ENCODE data around the gene ZNF512B. TPM values are rescaled to one million over a fixed set of nuclear protein-coding genes. Genes with fewer than 3 reads are reported as not detected.

The ZNF512B gene
- total and polyA plus RNA-seq, 2 donors (not counting 1 experiment from before 2014, with no cell fraction given): 8.8 to 10.5 TPM

- H3K27me3 ChIP-seq (replicated peaks in 1 of 4; ENCODE audit: control extremely low read depth in 1 of 4, control insufficient read depth in 3 of 4, insufficient read depth in 4 of 4, low read length in 3 of 4): no peaks in the 10 kb centered on the region
- H3K4me3 ChIP-seq (ENCODE audit: control extremely low read depth in 1 of 5, extremely low read depth in 1 of 5, insufficient read depth in 1 of 5, low read depth in 2 of 5, low read length in 4 of 5): no peak overlapping the region
- DNase-seq (peak; percentile 21), ATAC-seq (ENCODE audit: low read depth) (no peak)
- POLR2A ChIA-PET: interaction anchor here (0.6 kb wide), 1 partner anchor 27 kb away, joined by 4 read pairs; no protein-coding TSS in a partner anchor
- 94% methylated on average over 17 of the region's 33 CpGs for WGBS (ENCODE audit: insufficient coverage)
- Mint-ChIP-seq H3K4me3 (no peak overlapping the region), H3K27ac (no peak overlapping the region), H3K9me3 (ENCODE audit: insufficient read depth) (no peaks in the 10 kb centered on the region), H3K4me1 (peaks cover 13% of the 10 kb centered on the region), H3K27me3 (no peaks in the 10 kb centered on the region)
- H2AFZ ChIP-seq (ENCODE audit: insufficient read depth, low read depth, low read length, poor library complexity, severe bottlenecking): no peak overlapping the region
- peaks cover 3 to 63% of the 10 kb centered on the region in 2 experiments for H3K36me3 ChIP-seq (replicated peaks in 1 of 2; ENCODE audit: control extremely low read depth in 1 of 2, control insufficient read depth in 1 of 2, extremely low read depth in 1 of 2, insufficient read depth in 2 of 2, low read length in 1 of 2)
- H3K27ac ChIP-seq (ENCODE audit: low read length in 2 of 2): no peak overlapping the region
- intact Hi-C loops (cut with micrococcal nuclease): no loop called here
- peaks cover 84% of the 10 kb centered on the region for H4K20me1 ChIP-seq (ENCODE audit: control insufficient read depth, insufficient read depth, low read length, poor library complexity, severe bottlenecking)
- H3K9me3 ChIP-seq (ENCODE audit: control extremely low read depth in 1 of 3, control insufficient read depth in 2 of 3, insufficient read depth in 1 of 3, low read length in 2 of 3): peaks cover 0 to 29% (median 0%) of the 10 kb centered on the region in 3 donors
- peaks cover 9 to 15% of the 10 kb centered on the region in 2 donors for H3K4me1 ChIP-seq (ENCODE audit: control insufficient read depth in 2 of 2, insufficient read depth in 2 of 2, low read length in 2 of 2)
- no peak for TF ChIP-seq EZH2 (IDR thresholded peaks at IDR 0.05; ENCODE audit: borderline replicate concordance, insufficient read depth, low read depth, low read length, poor library complexity, severe bottlenecking)
- TF ChIP-seq CTCF (IDR thresholded peaks at IDR 0.05): no peak
- H3K4me2 ChIP-seq (replicated peaks; ENCODE audit: low read depth, low read length, poor library complexity, severe bottlenecking): no peak overlapping the region
- CTCF ChIA-PET: no interaction called here
- H3K79me2 ChIP-seq (ENCODE audit: control insufficient read depth, insufficient read depth, low read length): peaks cover 44% of the 10 kb centered on the region
- H3K9ac ChIP-seq (ENCODE audit: low read length): no peak overlapping the region
Measured at GRCh38 chr20:63939061-63939935, 30.4 kb downstream of the ZNF512B start.

- no peaks in the 10 kb centered on the region for H3K27me3 ChIP-seq (replicated peaks in 1 of 4; ENCODE audit: control extremely low read depth in 1 of 4, control insufficient read depth in 3 of 4, insufficient read depth in 4 of 4, low read length in 3 of 4)
- no peaks in the 10 kb centered on the region for H3K9me3 Mint-ChIP-seq (ENCODE audit: insufficient read depth)
- TF ChIP-seq EZH2 (IDR thresholded peaks at IDR 0.05; ENCODE audit: borderline replicate concordance, insufficient read depth, low read depth, low read length, poor library complexity, severe bottlenecking) (no peak), CTCF (IDR thresholded peaks at IDR 0.05) (no peak)
- no peak overlapping the region for H3K4me2 ChIP-seq (replicated peaks; ENCODE audit: low read depth, low read length, poor library complexity, severe bottlenecking)
- H4K20me1 ChIP-seq (ENCODE audit: control insufficient read depth, insufficient read depth, low read length, poor library complexity, severe bottlenecking): peaks cover 84% of the 10 kb centered on the region
- no peak overlapping the region for H3K27ac ChIP-seq (ENCODE audit: low read length in 2 of 2)
- intact Hi-C loops (cut with micrococcal nuclease): no loop called here
- peaks cover 3 to 58% of the 10 kb centered on the region in 2 experiments for H3K36me3 ChIP-seq (replicated peaks in 1 of 2; ENCODE audit: control extremely low read depth in 1 of 2, control insufficient read depth in 1 of 2, extremely low read depth in 1 of 2, insufficient read depth in 2 of 2, low read length in 1 of 2)
- 97% methylated on average over 11 of the region's 14 CpGs for WGBS (ENCODE audit: insufficient coverage)
- peaks cover 9 to 14% of the 10 kb centered on the region in 2 donors for H3K4me1 ChIP-seq (ENCODE audit: control insufficient read depth in 2 of 2, insufficient read depth in 2 of 2, low read length in 2 of 2)
- no peak overlapping the region for H3K4me3 ChIP-seq (ENCODE audit: control extremely low read depth in 1 of 5, extremely low read depth in 1 of 5, insufficient read depth in 1 of 5, low read depth in 2 of 5, low read length in 4 of 5)
- no peaks in the 10 kb centered on the region for H3K27me3 Mint-ChIP-seq
- POLR2A ChIA-PET: no interaction called here
- CTCF ChIA-PET: interaction anchor here (0.6 kb wide), 1 partner anchor 9 kb away, joined by 3 read pairs; no protein-coding TSS in a partner anchor
- ATAC-seq (ENCODE audit: low read depth): no peak
- peaks cover 12% of the 10 kb centered on the region for H3K4me1 Mint-ChIP-seq
- H3K9ac ChIP-seq (ENCODE audit: low read length): no peak overlapping the region
- no peak overlapping the region for H3K4me3 Mint-ChIP-seq
- peaks cover 0 to 28% (median 0%) of the 10 kb centered on the region in 3 donors for H3K9me3 ChIP-seq (ENCODE audit: control extremely low read depth in 1 of 3, control insufficient read depth in 2 of 3, insufficient read depth in 1 of 3, low read length in 2 of 3)
- peaks cover 39% of the 10 kb centered on the region for H3K79me2 ChIP-seq (ENCODE audit: control insufficient read depth, insufficient read depth, low read length)
- DNase-seq: no peak
- H2AFZ ChIP-seq (ENCODE audit: insufficient read depth, low read depth, low read length, poor library complexity, severe bottlenecking): no peak overlapping the region
- no peak overlapping the region for H3K27ac Mint-ChIP-seq
Measured at GRCh38 chr20:63937596-63937995, 32.1 kb downstream of the ZNF512B start.

Data from B cell (primary cell).